GM12873 (cell line): Measurements from ENCODE around the gene GNAL.

Source experiments
- TF ChIP-seq, protein P1 (sequence below): IDR thresholded peaks from 2 replicates; pipeline ENCODE4 v1.5.1; 2012; ENCODE audit warnings: low read depth, mild to moderate bottlenecking, moderate library complexity, low read length, control low read depth; ENCODE audit not compliant: insufficient read depth; ENCODE audit errors: missing control alignments

GNAL gene

GRCh38 chr18:11676867-11677266 is 12.2 kb upstream of the GNAL start:
- TF ChIP-seq, protein P1, sequence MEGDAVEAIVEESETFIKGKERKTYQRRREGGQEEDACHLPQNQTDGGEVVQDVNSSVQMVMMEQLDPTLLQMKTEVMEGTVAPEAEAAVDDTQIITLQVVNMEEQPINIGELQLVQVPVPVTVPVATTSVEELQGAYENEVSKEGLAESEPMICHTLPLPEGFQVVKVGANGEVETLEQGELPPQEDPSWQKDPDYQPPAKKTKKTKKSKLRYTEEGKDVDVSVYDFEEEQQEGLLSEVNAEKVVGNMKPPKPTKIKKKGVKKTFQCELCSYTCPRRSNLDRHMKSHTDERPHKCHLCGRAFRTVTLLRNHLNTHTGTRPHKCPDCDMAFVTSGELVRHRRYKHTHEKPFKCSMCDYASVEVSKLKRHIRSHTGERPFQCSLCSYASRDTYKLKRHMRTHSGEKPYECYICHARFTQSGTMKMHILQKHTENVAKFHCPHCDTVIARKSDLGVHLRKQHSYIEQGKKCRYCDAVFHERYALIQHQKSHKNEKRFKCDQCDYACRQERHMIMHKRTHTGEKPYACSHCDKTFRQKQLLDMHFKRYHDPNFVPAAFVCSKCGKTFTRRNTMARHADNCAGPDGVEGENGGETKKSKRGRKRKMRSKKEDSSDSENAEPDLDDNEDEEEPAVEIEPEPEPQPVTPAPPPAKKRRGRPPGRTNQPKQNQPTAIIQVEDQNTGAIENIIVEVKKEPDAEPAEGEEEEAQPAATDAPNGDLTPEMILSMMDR: no peak

DNA sequence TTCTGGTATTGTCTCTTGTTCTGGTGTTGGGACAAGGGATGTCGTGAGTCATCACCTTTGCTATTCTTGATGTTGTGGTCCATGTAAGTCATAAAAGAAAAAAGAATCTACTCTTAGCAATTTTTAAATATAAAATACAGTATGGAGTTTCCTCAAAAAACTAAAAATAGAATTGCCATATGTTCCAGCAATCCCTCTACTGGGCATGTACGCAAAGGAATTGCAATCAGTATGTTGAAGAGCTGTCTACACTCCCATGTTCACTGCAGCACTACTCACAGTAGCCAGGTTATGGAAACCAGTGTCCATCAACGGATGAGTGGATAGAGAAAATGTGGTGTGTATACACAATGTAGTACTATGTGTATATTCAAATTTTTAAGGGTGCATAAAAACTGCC is 10.9 kb upstream of the GNAL start:
- TF ChIP-seq, protein P1: no peak

- TF ChIP-seq, protein P1: no peak
Observed at GRCh38 chr18:11689669-11690565, 853 bp downstream of the GNAL start.

- TF ChIP-seq, protein P1: no peak
Observed at GRCh38 chr18:11695736-11696135, 6.7 kb downstream of the GNAL start.

GRCh38 chr18:11696451-11696850 is 7.4 kb downstream of the GNAL start:
- TF ChIP-seq, protein P1: no peak

- TF ChIP-seq, protein P1: no peak
Observed at GRCh38 chr18:11700876-11701275, 11.8 kb downstream of the GNAL start.

- TF ChIP-seq, protein P1: no peak
Observed at GRCh38 chr18:11710578-11710977, 21.5 kb downstream of the GNAL start.
